ENCODE data around the gene ZNF506.
"Not testable (repeated sequence)": the region's sequence is repeated elsewhere in the genome, so short reads cannot be mapped to it uniquely, and the experiment has no call there.

Gene ZNF506

GRCh38 chr19:19821366-19821951 is at the start of gene ZNF506:
Gene ZNF506, minus strand, starts transcription at chr19:19821750. Its CDS starts 147 bp downstream, at chr19:19821603.
- peak; percentile 88 for DNase-seq (ENCODE audit: extremely low read depth, insufficient read length)
- H3K36me3 ChIP-seq (ENCODE audit: control insufficient read depth, insufficient read depth, low read length), result no peaks in the 10 kb centered on the region; the same call in 1 of the 2 replicates
- TF ChIP-seq CTCF (IDR thresholded peaks at IDR 0.05; ENCODE audit: insufficient read depth, low read length, poor library complexity, severe bottlenecking), result no peak
- peak within 1 kb of the TSS; percentile 82 for H3K4me3 ChIP-seq (replicated peaks; ENCODE audit: low read depth, low read length)
- H3K27me3 ChIP-seq (replicated peaks; ENCODE audit: control insufficient read depth, insufficient read depth, low read length), result no peaks in the 10 kb centered on the region

GRCh38 chr19:19870086-19870485 is 48.5 kb upstream of the ZNF506 start:
- not testable (repeated sequence) for DNase-seq (ENCODE audit: extremely low read depth, insufficient read length); H3K4me3 ChIP-seq (replicated peaks; ENCODE audit: low read depth, low read length); H3K27me3 ChIP-seq (replicated peaks; ENCODE audit: control insufficient read depth, insufficient read depth, low read length); H3K36me3 ChIP-seq (ENCODE audit: control insufficient read depth, insufficient read depth, low read length)

GRCh38 chr19:19866611-19867248 is 45.2 kb upstream of the ZNF506 start:
- Histone ChIP-seq H3K36me3 (ENCODE audit: control insufficient read depth, insufficient read depth, low read length) (peaks cover 3% of the 10 kb centered on the region; the same call in 1 of the 2 replicates), H3K4me3 (replicated peaks; ENCODE audit: low read depth, low read length) (peak overlapping the region; percentile 70), H3K27me3 (replicated peaks; ENCODE audit: control insufficient read depth, insufficient read depth, low read length) (no peaks in the 10 kb centered on the region)
- no peak for TF ChIP-seq CTCF (IDR thresholded peaks at IDR 0.05; ENCODE audit: insufficient read depth, low read length, poor library complexity, severe bottlenecking)
- peak; percentile 56 for DNase-seq (ENCODE audit: extremely low read depth, insufficient read length)

- H3K4me3 ChIP-seq (replicated peaks; ENCODE audit: low read depth, low read length), result peak within 1 kb of the TSS; percentile 70
- H3K36me3 ChIP-seq (ENCODE audit: control insufficient read depth, insufficient read depth, low read length), result no peaks in the 10 kb centered on the region
- no peak for TF ChIP-seq CTCF (IDR thresholded peaks at IDR 0.05; ENCODE audit: insufficient read depth, low read length, poor library complexity, severe bottlenecking)
- DNase-seq (ENCODE audit: extremely low read depth, insufficient read length), result peak; percentile 89
- H3K27me3 ChIP-seq (replicated peaks; ENCODE audit: control insufficient read depth, insufficient read depth, low read length), result no peaks in the 10 kb centered on the region
These were observed 44.4 kb upstream of the ZNF506 start, which contains the start of gene ZNF253 for GRCh38 chr19:19865750-19866610. Gene ZNF253, plus strand, starts transcription at chr19:19865882. Its CDS starts 115 bp downstream, at chr19:19865997.

- no peak for DNase-seq (ENCODE audit: extremely low read depth, insufficient read length)
- TF ChIP-seq CTCF (IDR thresholded peaks at IDR 0.05; ENCODE audit: insufficient read depth, low read length, poor library complexity, severe bottlenecking), result no peak
- Histone ChIP-seq H3K36me3 (ENCODE audit: control insufficient read depth, insufficient read depth, low read length) (no peaks in the 10 kb centered on the region), H3K27me3 (replicated peaks; ENCODE audit: control insufficient read depth, insufficient read depth, low read length) (no peaks in the 10 kb centered on the region), H3K4me3 (replicated peaks; ENCODE audit: low read depth, low read length) (no peak overlapping the region)
These were observed 39.3 kb upstream of the ZNF506 start for GRCh38 chr19:19860756-19861390.
